C4-2B (cell line): ENCODE results near the gene ASPN.

ENCODE experiments used
- CTCF ChIP-seq: fragments of 450-650 bp; conservative IDR thresholded peaks from 2 replicates; pipeline ENCODE4 v1.5.1; 2017; ENCODE audit warnings: mild to moderate bottlenecking
- ZFX ChIP-seq: fragments of 450-650 bp; IDR thresholded peaks from 2 replicates; pipeline ENCODE4 v1.6.1; 2017

- TF ChIP-seq CTCF (no peak), ZFX (no peak)
Observed at GRCh38 chr9:92425474-92425873, 56.8 kb downstream of the ASPN start.
